IPS DF 19.7 (cell line): Measurements from ENCODE around the gene RTN4RL1.

Experiments
- DNase-seq: peaks from one replicate; pipeline ENCODE4 v3.0.0-alpha.2; 2013; ENCODE audit warnings: low read depth, low spot score

RTN4RL1 gene

DNA sequence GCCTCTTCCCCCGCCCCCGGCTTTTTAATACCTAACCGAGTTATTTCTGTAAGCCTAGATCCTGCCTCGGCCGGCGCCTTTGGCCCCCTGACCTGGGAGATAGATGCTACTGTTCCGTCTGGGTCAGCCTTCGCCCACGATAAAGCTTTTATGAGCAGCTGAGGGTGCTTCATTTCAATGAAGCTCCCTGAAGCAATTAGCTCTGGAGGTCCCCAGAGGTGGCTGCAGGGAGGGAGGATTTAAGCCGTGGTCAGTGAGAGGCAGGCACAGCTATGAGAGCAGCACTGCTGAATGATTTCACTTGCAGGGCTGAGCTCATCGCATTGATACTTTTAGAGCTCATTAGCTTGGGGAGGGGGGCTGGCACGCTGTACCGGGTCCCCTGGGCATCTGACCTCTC is 105.9 kb downstream of the RTN4RL1 start:
- DNase-seq = no peak

DNA sequence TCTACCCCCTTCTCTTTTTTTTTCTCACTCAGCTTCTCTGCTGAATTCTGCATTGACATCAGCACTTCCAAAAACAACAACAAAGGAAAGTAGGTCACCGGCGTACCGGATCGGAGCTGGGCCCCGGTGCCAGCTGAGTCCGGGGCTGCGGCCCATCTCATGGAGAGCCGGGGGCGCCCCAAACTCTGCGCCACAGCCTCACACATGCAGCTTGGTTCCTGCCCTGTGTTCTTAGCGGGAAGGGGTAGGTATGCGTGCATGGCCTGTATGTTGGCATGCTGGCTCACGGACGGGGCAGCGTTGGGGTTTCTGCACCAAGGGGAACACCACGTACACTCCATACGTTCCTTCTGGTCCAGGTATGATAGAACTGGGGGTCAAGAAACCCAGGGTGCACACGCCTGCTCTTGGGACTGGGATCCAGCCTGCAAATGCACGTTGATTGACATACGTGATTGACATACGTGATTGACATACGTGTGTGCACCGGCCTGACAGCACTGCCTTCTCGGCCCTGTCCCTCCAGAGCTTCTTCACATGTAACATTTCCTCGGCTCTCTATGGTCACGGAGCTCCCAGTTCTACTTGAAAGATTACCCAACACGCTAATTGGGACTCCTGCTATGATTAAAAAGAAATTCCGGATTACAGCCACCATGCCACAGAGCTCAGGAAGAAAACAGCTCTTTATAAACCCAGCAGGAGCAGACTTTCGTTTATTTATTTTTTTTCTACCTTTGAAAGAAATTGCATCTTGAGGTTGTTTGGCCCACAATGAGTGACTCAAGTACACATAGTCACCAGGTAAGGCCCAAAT is 106.6 kb downstream of the RTN4RL1 start:
- no peak for DNase-seq

DNA sequence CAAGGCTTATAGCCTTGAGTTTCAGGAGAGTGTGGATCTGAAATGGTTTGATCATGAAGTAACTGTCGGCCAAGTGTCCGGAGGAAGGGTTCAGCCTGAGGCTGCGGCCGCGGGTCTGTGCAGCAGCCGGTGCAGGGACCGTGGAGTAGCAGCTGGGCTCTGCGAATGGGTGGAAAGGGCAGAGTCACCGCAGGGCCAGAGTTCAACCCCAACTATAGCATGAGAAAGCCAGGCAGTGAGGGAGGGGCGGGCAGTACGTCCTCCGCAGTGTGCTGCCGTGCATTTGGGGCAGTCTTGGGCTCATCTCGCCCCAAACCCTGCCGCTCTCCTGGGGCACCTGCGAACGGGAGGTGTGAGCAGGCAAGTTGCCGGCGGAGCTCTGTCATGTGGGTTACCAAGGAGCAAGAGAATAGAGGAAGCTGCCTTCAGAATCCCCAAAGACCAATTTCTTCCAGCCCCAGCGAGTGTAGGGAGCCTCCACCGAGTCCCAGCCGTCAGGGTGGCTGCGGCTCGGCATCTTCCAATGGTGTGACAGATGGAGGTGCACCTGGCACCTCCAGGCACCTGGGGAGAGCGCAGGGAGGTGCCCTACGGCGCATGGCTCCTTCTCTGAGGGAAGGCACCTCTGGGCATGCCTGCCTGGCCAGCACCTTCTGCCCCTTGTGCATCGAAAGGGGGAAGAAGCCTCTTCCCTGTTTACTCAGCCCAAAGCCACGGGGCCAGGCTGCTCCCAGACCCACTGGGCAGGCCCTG is 108.0 kb downstream of the RTN4RL1 start:
- no peak for DNase-seq

DNA sequence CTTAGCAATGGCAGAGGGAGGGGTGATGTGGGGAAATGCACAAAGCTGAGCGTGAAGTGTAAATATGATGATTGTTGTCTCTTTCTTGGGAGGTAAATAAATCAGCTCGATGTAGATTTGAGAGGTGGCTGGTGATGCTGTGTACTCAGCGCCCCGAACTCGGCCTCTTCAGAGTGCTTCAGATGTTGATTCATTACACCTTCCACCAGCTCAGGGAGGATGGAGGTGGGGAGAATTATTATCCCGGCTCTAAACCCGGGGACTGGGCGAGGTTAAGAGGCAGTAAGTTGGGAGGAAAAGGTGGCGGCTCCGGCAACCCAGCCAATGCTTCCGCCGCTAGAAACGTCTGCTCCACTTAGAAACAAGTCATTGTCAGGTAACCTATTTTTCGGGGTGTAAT is 108.8 kb downstream of the RTN4RL1 start:
- DNase-seq = no peak

DNA sequence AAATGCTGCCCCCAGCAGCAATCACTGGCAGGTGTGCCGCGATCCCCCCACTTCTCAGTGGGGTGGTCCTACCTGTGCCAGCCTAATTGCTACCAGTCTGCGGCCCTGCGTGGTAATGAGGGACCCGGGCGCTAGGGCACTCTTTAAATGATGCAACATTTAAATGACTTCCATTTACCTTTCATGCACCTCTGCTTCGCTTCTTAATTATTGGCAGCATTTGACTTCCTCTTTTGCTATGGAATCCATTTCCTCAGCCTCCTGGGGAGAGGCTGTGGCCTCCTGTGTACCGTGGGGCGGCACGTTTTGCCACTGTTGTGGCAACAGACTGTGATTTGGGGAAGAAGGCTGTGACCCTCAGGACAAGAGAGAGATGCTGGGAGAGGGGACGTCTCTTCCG is 109.2 kb downstream of the RTN4RL1 start:
- DNase-seq = no peak

DNA sequence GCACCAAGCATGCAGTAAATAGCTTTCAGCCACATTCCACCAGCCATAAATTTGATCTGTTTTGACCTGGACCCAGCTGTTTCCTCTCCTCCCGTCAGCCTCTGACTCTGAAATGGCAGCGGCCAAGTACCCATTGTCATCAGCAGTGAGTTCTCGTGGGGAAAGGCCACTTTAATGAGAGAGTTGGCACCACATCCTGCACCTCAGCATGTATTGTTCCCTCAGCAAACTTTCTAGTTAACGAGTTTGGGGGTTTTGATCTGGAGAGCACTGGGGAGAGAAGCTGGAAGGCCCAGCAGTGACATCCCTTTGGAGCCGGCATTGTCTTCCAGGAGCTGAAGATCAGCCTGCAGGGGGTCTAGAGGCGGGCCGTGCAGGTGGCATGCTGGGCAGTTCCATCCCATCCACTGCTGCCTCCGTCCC is 110.5 kb downstream of the RTN4RL1 start:
- no peak for DNase-seq

DNA sequence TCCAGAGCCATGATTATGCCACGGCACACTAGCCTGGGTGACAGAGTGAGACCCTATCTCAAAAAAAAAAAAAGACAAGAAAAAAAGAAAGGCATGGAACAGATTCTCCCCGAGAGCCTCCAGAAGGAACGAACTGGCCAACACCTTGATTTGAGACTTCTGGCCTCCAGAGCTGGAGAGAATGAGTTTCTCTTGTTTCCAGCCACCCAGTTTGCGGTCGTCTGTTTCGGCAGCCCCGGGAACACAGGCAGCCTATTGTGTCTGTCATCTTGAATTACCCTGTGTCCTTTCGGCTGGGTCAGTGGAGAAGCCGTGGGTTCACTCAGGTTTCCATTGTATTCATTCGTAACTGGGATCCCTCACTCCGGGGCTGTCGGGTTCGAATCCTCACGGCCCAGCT is 111.4 kb downstream of the RTN4RL1 start:
- DNase-seq = no peak

DNA sequence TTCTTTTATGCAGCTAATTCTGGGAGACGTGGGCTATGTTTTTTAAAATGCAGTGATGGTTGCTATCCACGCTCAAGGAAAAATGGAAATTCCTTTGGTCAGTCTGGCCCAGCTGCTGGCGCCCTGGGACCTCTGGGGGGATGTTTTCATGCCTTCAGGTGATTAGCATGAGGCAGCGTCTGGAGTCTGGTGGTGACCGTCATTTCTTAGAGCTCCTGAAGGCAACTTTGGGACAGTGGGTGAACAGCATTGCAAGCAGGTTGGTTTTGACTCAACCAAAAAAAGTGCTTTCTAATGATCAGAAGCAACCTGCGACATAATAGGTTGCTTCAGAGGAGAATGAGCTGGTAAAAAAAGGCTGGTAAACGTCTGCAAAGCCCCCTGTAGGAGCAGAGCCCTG is 113.0 kb downstream of the RTN4RL1 start:
- no peak for DNase-seq

DNA sequence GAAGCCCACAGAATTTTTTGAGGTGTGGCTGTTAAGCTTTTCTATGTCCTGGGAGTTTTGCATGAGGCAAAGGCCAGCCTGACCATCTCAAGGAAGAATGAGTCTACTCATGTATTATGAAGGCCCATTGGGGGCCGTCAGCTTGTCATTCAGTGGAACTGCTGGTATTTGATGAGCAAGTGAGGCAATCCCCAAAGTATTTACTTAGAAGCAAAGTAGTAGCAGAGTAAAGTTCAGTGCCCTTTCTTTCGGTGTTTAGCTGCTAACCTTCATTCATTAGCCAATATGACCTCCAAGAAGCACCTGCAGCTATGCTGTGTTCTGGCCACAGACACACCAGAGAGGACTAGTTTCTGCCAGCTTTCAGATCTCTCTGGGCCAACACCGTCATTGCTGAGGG is 115.1 kb downstream of the RTN4RL1 start:
- DNase-seq = no peak

DNA sequence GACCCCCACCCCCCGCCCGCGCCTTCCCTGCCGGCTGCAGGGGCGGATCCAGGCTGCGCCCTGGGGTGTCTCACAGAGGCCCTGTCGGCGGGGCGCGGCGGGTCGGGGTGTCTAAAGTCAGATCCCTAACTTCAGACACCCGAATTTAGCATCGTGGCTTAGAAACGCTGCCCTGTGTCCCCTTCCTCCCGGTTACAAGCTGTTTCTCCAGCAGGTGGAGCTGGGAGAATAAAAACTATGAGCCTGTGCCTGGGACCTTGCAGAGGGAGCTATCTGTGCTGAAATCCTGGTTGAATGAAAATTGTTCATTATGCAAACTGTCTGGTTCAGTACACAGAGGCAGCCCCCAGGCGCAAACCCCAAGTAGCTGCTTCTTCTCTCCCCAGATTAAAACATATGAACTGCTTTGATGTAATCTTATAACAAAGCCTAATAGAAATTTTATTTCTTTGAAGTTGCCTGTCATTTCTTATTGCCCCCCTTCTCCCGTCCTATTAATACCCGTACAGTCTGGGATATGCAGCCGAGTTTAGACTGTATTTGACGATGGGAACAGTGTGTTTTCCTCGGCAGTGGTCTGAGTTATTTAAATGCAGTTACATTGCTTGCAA is 116.3 kb downstream of the RTN4RL1 start:
- DNase-seq = peak; percentile 64

DNA sequence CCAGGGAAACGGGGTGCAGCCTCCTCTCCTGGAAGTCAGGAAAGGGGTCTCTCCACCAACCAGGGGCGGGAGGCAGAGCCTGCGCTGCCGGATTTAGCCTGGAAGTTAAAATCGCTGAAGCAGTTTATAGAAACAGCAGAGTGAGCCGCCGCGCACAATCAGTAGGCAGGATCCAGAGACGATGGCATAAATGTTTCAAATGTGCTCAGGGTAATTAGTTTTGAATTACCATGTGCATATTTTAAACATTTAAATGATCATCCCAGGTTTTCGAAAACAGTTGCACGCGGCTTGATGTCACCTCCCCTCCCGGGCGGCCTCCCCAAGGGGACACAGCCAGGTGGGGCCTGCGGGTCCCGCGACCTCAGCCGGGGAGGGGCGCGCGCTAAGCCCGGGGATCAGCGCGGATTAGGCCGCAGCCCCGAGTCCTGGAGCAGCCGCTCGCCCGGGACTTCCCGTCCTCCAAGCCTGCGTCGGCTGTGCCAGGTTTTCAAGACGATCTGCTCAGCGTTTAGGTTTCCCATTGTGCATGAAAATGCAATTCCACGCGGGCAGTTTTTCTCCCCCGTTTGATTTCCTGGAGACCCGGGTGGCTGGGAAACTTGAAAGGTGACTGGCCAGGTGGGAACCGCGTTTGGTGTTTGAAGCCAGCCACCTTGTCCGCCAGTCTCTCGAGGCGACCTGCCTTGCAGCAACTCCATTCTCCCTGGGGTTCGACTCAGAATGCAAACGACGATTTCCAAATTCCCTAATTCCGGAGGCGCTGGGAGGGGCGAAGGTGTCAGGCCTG is 117.0 kb downstream of the RTN4RL1 start:
- DNase-seq = no peak

DNA sequence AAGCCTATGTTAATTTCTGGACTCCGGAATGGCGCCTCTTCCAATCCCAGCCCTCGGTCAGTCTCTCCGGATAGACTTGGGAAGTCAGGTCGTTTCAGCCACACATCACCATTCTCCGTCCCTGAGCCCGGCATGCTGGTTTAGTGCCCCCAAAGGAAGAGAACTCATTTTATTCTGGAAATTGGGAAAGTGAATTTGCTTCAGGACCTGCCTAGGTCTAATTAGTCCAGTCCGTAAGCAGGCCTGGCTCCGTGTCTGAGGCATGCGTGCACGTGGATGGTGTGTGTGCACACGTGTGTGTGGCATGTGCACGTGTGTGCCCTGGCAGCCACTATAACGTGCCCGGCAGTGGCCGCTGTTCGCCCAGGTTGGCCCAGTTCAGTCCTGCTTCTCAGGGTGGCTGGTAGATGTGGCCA is 117.9 kb downstream of the RTN4RL1 start:
- no peak for DNase-seq

DNA sequence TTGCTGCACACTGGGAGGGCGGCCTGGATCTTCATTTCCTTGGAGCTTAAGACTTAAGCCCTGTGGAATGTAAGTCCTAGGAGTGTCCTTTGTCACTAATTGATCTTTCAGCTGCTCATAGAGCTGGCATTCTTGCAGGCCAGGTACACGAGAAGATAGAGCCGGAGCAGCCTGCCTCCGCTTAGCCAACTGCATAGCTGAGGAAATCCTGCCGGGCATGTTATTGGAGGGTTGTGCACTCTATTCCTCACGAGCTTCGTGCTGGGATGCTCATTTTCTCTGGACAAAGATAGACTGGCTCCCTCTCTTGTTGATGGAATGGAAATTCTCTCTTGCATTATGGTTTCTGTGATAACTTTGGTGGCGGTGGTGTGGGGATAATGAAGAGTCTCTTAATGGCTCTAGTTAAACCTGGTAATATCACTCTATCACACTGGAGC is 118.5 kb downstream of the RTN4RL1 start:
- DNase-seq = no peak

DNA sequence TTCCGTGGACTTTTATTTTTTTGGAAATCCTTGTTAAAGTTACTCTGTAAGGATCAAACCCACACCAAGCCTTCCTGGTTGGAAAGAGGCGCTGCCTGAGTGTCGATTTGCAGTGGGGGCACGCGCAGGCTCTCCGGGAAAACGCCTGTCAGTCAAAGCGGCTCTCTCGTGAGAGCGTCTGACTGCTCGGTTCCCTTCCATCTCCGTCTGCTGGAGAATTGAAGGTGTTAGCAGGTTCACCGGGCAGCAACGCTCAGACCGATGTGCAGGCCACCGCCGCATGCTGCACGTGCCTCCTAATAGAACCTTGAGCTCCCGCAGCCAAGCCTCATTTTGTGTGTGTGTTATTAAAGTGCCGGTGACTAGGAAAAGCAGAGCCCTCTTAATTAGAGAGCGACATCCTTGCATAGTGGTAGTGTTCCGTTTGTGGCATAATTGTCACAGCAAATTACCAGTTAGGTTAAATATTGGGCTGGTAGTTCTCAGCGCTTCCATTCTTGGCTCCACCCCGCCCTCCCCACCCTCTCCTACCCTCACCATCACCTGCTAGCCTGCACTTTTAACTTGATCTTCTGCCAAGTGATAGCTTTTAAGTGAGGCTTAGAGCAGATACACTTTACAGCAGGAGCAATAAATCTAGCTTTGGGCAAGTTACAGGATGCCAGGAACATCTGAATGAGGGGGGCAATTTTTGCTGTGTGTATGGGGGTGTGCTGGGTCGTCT is 119.8 kb downstream of the RTN4RL1 start:
- no peak for DNase-seq

DNA sequence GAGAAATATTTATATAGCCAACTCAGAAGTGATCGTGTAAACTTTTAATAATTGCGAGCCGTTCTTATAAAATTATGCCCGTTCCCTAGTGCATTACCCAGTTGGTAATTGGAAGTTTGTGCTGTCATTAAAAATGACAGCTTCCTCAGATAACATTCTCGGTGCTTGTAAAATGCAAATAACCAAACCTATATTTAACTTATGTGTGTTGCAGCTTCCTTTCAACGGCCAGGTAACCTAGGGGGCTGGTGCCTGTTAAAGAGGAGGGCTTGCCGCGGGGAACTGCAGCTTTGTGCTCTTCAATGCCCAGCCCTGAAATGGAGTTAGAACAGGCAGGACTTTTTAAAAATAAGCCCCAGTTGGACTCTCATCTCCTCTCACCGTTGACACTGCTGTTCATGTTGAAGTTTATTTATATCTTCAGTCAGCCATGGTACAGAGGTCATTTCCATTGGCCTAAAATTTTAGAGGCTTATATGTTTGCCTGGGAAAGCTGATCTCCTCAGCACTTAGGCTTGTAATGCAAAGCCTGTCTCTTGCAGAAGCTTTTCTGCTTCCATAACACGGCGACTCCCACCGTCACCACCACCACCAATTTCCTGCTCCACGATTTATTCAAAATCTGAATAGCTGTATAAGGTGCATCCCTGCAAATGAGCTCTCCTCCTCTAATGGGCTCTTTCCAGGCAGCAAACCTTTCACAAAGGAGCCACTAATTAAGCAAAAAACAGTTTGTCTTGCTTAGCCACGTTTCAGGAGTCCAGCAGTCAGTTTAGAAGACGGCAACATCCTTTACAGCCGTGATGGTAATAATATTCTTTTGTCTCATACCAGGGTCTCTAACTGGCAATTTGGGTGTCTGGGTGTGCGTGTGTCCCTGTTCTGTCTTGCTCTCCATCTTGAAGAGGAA is 120.6 kb downstream of the RTN4RL1 start:
- DNase-seq = no peak

DNA sequence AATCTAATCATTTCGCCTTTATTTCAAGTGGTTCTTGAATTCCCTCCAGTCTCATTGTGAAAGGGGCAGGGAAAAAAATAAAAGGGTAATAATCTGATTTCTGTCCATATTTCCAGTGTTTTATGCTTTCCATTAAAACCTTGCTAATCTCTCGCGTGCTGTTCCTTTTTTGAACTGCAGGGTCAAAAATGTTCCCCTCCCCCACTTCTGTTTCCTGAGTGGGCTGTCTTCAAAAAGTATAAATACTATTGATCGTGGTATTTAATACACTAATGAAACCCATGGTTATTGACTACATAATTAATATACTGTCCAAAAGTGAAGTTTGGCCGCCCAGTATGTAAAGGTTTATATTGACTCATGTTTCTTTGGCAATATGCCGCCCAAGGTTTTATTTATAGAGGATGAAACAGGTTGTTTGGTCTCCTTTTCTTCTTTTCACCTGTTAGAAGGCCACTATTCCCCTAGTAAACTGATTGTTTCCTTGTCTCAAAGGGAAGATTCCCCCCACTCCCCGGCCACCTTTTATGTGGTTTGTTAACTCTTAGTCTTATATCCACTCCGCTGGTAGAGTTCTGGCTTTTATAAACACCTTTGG is 125.6 kb downstream of the RTN4RL1 start:
- no peak for DNase-seq

DNA sequence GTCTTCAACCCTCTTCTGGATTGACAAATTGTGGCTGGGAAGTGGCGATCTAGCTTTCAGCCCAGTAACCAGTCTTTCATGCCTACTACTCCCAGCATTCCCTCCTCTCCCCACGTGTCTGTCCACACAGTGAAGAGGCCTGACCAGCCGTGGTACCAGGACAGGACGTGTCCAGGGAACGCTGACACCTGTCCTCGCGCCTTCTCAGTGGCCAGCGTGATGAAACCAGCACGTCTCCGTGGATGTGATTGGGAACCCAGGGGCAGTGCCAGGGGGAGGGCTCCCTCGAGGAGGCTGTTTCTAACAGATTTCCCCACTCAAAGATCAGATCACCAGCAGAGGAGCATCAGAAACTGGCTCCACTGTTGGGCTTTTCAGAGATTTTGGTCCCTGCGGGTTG is 126.3 kb downstream of the RTN4RL1 start:
- DNase-seq = no peak

DNA sequence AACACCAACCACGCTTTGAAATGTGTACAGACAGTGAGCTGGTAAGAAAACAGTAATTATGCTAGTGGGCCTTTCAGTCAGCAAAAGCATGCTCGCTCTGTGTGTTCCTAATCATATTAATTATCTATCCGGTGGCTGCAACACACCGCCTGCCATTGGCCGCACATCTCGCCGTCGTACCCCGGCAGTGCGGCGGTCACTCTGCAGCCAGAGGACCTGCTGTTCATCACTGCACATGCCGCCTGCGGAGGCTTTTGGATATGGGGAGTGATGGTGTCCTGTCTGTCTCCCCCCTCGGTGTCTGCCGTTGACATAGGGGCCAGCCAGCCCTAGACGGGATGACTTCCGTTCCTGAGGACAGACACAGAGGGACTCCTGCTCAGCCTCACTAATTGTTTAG is 126.8 kb downstream of the RTN4RL1 start:
- no peak for DNase-seq

DNA sequence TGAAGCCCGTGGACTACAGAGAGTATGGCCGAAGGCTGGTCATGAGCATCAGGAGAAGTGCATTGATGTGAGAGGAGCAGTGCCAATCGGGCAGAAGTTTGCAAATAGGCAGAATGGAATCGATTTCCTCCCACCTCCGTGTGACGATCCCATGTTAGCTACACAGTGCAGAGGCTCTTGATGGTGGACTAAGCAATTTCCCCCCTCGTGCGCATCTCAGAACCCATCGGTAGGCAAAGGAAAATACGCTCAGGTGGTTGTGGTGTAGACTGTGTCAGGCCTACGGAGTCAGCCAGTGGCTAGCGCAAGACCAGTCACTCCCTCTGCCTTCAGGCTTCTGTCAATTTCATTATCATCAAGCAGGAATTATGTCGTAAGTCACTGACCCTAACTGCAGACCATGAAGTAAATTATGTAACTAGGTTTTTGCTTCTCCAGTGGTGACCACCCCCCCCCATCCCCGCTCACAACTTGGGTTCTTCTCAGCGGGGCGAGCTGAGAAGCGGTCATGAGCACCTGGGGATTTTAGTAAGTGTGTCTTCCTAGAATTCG is 128.0 kb downstream of the RTN4RL1 start:
- DNase-seq = no peak
